ENCODE results near the gene CLDN3.
"Not testable (repeated sequence)": the region's sequence is repeated elsewhere in the genome, so short reads cannot be mapped to it uniquely, and the experiment has no call there.

The CLDN3 gene

DNA sequence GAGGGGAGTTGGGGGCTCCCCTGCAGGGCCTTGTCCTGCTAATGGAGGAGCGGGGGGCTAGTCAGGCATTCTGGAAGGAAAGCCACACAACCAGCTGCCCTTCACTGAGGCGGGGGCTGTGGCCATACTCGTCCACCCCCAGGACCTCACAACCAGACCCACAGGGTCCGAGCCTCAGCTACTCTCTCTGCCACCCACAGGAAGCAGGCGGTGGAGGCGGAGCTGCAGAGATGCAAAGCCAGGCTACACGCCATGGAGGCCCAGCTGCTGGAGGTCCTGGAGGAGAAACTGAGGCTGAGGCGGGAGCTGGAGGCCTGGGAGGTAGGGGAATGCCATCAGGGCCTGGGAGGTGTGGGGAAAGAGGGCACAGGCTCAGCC is 34.6 kb downstream of the CLDN3 start:
- DNase-seq = no peak

- DNase-seq = peak; percentile 82
Measured at GRCh38 chr7:73734619-73735527, 35.2 kb downstream of the CLDN3 start.

DNA sequence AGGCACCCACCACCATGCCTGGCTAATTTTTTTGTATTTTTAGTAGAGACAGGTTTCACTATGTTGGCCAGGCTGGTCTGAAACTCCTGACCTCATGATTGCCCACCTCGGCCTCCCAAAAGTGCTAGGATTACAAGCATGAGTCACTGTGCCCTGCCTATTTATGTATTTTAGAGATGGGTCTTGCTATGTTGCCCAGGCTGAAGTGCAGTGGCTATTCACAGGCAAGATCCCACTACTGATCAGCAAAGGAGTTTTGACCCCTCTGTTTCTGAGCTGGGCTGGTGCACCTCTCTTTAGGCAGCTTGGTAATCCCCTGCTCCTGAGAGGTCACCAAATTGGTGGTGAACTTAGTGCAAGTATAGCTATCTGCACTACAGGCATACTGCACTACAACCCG is 37.7 kb downstream of the CLDN3 start:
- no peak for DNase-seq

GRCh38 chr7:73730485-73730884 is 39.6 kb downstream of the CLDN3 start:
- DNase-seq = no peak

GRCh38 chr7:73728551-73728950 is 41.5 kb downstream of the CLDN3 start:
- DNase-seq = no peak

DNA sequence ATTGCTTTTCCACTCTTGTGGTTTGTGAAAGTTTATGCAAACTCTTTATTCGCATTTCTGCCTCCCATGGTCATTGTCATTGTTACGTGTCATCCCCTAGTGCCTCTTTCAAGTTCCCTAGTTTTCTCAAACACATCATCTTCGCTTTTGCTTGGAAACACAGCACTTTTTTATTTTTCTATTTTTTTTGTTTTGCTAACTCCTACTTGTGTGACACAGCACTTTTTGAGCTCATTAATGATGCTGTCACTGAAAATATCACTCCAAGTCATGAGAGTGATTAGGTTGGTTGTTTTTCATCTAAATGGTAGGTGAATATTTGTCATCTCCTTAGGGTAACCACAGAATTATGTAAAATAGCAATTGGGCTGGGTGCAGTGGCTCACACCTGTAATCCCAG is 42.1 kb downstream of the CLDN3 start:
- no peak for DNase-seq

- DNase-seq = no peak
Measured at GRCh38 chr7:73726083-73726466, 44.0 kb downstream of the CLDN3 start.

- DNase-seq = no peak
Measured at GRCh38 chr7:73723813-73724212, 46.3 kb downstream of the CLDN3 start.

DNA sequence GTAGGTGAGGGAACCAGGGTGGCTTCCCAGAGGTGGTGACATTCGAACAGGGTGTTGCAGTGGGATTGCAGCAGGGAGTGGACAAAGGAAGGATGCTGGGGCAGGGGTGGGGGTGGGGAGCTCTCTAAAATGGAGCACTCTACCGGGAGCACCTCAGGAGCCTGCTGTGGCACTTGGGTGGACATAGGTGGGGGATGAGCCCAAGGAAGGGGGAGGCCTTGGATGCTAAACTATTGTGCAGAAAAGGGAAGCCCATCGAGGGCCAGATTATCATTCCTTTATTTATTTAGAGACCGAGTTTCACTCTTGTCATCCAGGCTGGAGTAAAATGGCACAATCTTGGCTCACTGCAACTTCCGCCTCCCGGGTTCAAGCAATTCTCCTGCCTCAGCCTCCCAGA is 47.3 kb downstream of the CLDN3 start:
- DNase-seq = no peak

- DNase-seq = not testable (repeated sequence)
Measured at GRCh38 chr7:73722182-73722581, 47.9 kb downstream of the CLDN3 start.

DNA sequence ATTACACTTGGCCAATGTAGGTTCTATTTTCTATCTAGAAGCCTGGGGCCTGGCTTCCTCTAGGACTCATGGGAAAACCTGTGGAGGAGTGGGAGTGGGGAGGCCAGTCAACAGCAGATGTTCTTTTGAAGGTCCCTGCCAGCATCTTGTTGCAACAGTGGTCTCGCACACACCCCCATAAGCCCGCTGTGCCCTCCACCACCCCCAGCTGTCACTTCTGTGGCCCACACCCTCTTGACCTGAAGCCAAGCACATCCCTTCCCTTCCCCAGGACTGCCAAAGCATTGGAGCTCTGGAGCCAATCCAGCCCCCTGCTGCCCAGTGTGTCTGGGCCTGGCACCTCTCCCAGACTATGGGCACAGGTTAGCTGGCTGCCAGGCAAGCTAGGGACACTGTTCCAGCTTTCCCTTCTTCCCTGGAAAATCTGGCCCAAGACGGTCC is 48.7 kb downstream of the CLDN3 start:
- DNase-seq = no peak

- DNase-seq = not testable (repeated sequence)
Measured at GRCh38 chr7:73720443-73720842, 49.6 kb downstream of the CLDN3 start.

DNA sequence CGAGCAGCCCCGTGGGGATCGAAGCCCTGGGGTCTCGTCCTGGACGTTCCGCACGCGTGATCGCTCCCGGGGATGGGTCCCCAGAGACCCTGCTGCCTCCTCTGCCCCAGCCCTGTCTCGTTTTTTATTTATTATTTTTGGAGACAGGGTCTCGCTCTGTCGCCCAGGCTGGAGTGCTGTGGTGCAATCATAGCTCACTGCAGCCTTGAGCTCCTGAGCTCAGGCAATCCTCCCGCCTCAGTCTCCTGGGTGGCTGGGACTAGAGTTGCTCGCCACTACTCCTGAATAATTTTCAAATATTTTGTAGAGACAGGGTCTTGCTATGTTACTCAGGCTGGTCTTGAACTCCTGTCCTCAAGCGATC is 50.3 kb downstream of the CLDN3 start:
- no peak for DNase-seq

Data from activated gamma-delta T cell treated with Interleukin-2 at 50 U/mL for 16 hours (primary cell).